HFF-Myc (cell line): ENCODE measurements around the gene CCT4.
A peak's percentile ranks its signal among the peaks of the same experiment; 100 is the strongest.
"Not testable (repeated sequence)": the region's sequence is repeated elsewhere in the genome, so short reads cannot be mapped to it uniquely, and the experiment has no call there.

Experiments
- DNase-seq: peaks from one replicate; pipeline ENCODE4 v3.0.0-alpha.2; 2011; ENCODE audit warnings: low read depth; ENCODE audit errors: extremely low read depth
- H3K4me3 ChIP-seq: replicated peaks from 2 replicates; pipeline ENCODE4 v1.5.1; 2011; ENCODE audit warnings: low read depth, mild to moderate bottlenecking, control low read depth, low read length
- TF ChIP-seq, protein P1 (sequence below): IDR thresholded peaks from 2 replicates; pipeline ENCODE4 v1.5.1; 2012; ENCODE audit warnings: mild to moderate bottlenecking, low read depth, low read length, control low read depth; ENCODE audit errors: missing control alignments

The CCT4 gene

DNA sequence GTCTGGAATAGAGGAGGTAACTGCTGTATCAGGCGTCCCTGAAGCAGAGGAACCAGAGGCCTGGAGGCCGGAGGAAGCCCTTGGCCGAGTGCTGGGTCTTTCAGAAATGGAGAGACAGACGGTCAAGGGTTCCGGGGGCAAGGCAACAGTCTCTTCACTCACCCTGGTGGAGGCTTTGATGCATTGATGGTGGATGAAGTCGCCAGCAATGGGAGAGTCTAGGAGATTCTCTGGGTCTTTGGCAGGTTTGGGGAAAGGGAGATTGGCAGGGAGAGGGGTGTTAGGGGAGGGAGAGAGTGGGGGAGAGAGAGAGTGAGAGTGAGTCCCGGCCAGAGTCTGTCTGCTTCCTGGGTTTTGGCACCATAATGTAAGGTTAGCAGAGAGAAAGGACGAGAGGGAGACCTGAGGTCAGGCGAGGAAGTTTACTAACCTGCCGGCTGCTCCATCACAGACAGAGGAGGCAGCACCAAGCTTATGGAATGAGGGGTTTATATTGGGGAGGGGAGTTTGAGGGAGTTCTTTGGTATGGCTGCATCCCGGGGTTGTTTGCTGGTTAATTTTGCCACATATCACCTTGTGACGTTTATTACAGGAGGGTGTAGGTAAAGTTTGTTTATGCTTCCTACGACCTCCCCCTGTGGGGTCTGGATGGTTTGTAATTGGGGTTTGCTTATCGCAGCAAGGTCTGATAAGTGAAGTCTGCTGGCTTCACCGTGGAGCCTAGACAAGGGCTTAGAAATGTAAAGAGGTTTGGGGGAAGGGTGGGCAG is 36.6 kb upstream of the CCT4 start:
- no peak overlapping the region for H3K4me3 ChIP-seq
- no peak for DNase-seq
- TF ChIP-seq, protein P1, sequence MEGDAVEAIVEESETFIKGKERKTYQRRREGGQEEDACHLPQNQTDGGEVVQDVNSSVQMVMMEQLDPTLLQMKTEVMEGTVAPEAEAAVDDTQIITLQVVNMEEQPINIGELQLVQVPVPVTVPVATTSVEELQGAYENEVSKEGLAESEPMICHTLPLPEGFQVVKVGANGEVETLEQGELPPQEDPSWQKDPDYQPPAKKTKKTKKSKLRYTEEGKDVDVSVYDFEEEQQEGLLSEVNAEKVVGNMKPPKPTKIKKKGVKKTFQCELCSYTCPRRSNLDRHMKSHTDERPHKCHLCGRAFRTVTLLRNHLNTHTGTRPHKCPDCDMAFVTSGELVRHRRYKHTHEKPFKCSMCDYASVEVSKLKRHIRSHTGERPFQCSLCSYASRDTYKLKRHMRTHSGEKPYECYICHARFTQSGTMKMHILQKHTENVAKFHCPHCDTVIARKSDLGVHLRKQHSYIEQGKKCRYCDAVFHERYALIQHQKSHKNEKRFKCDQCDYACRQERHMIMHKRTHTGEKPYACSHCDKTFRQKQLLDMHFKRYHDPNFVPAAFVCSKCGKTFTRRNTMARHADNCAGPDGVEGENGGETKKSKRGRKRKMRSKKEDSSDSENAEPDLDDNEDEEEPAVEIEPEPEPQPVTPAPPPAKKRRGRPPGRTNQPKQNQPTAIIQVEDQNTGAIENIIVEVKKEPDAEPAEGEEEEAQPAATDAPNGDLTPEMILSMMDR = no peak

DNA sequence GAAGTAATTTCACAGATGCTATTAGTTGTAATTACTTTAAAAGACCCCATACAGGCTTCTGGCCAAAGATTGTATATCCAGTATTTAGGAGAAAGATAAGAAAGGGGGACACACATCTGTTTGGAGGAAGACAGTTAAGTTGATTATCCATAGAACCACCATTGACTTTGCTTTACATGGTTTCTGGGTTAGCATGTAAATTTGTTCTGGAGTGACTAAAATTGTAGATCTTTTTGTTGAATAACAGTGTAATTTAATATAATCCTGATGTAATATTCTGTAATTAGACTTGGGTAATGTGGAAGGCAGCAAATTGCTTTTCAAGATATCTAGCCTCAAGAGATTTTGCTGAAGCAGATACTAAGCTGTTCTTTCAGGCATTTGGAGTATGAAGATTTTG is 34.3 kb upstream of the CCT4 start:
- no peak overlapping the region for H3K4me3 ChIP-seq
- TF ChIP-seq, protein P1 = no peak
- no peak for DNase-seq

DNA sequence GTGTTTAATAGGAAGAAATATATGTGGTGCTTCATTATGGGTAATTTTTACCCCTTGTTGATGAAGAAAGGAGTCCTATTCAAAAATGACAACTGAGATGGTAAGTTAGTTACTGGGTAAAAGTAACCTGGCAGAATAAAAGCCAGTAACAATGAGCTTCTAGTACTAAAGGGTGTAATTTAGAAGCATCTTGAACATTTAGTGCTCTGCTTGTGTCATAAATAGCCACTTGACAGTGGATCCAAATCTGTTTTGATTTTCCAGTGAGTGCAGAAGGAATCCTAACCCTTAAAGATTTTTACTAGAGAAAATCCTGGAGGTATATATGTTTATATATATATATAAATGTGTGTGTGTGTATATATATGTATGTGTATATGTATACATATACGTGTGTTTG is 32.1 kb upstream of the CCT4 start:
- DNase-seq = no peak
- no peak overlapping the region for H3K4me3 ChIP-seq
- TF ChIP-seq, protein P1 = no peak

DNA sequence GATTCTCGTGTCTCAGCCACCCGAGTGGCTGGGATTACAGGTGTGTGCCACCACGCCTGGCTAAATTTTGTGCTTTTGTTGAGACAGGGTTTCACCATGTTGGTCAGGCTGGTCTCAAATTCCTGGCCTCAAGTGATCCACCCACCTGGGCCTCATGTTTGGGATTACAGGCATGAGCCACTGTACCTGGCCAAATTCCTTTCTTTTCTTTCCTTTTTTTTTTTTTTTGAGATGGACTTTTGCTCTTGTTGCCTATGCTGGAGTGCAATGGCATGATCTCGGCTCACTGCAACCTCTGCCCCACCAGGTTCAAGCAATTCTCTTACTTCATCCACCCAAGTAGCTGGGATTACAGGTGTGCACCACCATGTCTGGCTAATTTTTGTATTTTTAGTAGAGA is 26.3 kb upstream of the CCT4 start:
- DNase-seq, H3K4me3 ChIP-seq: not testable (repeated sequence)

- no peak overlapping the region for H3K4me3 ChIP-seq
- no peak for DNase-seq
- TF ChIP-seq, protein P1 = no peak
Measured at GRCh38 chr2:61911510-61911909, 23.1 kb upstream of the CCT4 start.

- DNase-seq = no peak
- TF ChIP-seq, protein P1 = peak; percentile 10
- H3K4me3 ChIP-seq = no peak overlapping the region
Measured at GRCh38 chr2:61910603-61911002, 22.1 kb upstream of the CCT4 start.

GRCh38 chr2:61909116-61909515 is 20.7 kb upstream of the CCT4 start:
- TF ChIP-seq, protein P1 = no peak
- H3K4me3 ChIP-seq = no peak overlapping the region
- DNase-seq = no peak
